K562 (cell line): ENCODE measurements around the gene NCAPD2. TPM values are rescaled to one million over a fixed set of nuclear protein-coding genes. Genes with fewer than 3 reads are reported as not detected.

Experiments used
- BRD9 ChIP-seq: fragments of 450-650 bp; IDR thresholded peaks from 2 replicates; pipeline ENCODE4 v1.6.1; 2018; ENCODE audit warnings: low read depth; ENCODE audit not compliant: partially characterized antibody
- CBFA2T2 ChIP-seq: fragments of 450-650 bp; conservative IDR thresholded peaks from 2 replicates; pipeline ENCODE4 v1.6.1; 2017; ENCODE audit warnings: mild to moderate bottlenecking
- CHCHD3 ChIP-seq: fragments of 250-450 bp; sonication (Bioruptor Pico); IDR thresholded peaks from 2 replicates; pipeline ENCODE4 v2.1.2; 2022; ENCODE audit warnings: mild to moderate bottlenecking
- CHD1 ChIP-seq: fragments of 200-600 bp; sonication (generic); IDR thresholded peaks from one replicate; pipeline ENCODE4 v1.6.1; 2012; ENCODE audit warnings: mild to moderate bottlenecking, moderate library complexity, low read length, inconsistent platforms
- IFI16 ChIP-seq: fragments of 250-450 bp; sonication (Bioruptor Pico); IDR thresholded peaks from 2 replicates; pipeline ENCODE4 v2.1.2; 2022; ENCODE audit warnings: mild to moderate bottlenecking, inconsistent platforms
- NCOA1 ChIP-seq: fragments of 450-650 bp; IDR thresholded peaks from 2 replicates; pipeline ENCODE4 v1.6.1; 2016; ENCODE audit warnings: low read depth
- PCBP1 ChIP-seq: fragments of 200-400 bp; formaldehyde crosslinking; IDR thresholded peaks from 2 replicates; pipeline ENCODE4 v1.6.1; 2018; ENCODE audit warnings: mild to moderate bottlenecking, low read depth, low read length; ENCODE audit not compliant: poor library complexity, severe bottlenecking
- SIX5 ChIP-seq, 2 experiments: IDR thresholded peaks; 2 replicates each; pipeline ENCODE4 v1.6.1; 2011; ENCODE audit warnings: low read length in 2 of 2, borderline replicate concordance in 1 of 2, low read depth in 1 of 2, mild to moderate bottlenecking in 1 of 2, moderate library complexity in 1 of 2; ENCODE audit not compliant: insufficient read depth in 1 of 2
- ZFP1 ChIP-seq: fragments of 450-650 bp; formaldehyde crosslinking; IDR thresholded peaks from 2 replicates; pipeline ENCODE4 v1.4.0; 2020; ENCODE audit warnings: mild to moderate bottlenecking, mixed read lengths
- ZKSCAN1 ChIP-seq: fragments of 150-350 bp; IDR thresholded peaks from 2 replicates; pipeline ENCODE4 v1.6.1; 2016; ENCODE audit warnings: low read depth, low read length
- polyA plus RNA-seq, 8 experiments: library from polyadenylated mRNA; depleted of rRNA in 4 of 8; stranded (reverse) in 5 of 8; unstranded in 3 of 8; fragments of >200 nt; fragmentation: Nextera tagmentation in 2 of 8; fragmentation: Illumina TruSeq in 1 of 8; extraction: Ambion mirVana in 2 of 8; extraction: Trizol in 1 of 8; gene quantifications; 2 replicates each; pipeline versions ENCODE4 v1.2.1 to v1.2.3, GENCODE V29; 2011 to 2014; ENCODE audit warnings: inconsistent platforms in 1 of 8, missing spikeins in 1 of 8
- total RNA-seq, 7 experiments: library from RNA; depleted of rRNA in 6 of 7; stranded (reverse); fragments of >200 nt in 6 of 7; fragmentation: Illumina TruSeq in 2 of 7; extraction: Trizol in 2 of 7; gene quantifications; 2 replicates each; pipeline versions ENCODE4 v1.2.1 to v1.2.3, GENCODE V29; 2011 to 2021; ENCODE audit warnings: low replicate concordance in 1 of 7
- TF ChIP-seq, protein P1 (sequence below): sonication (generic); formaldehyde crosslinking; IDR thresholded peaks from 2 replicates; pipeline ENCODE4 v1.8.0; 2022; ENCODE audit warnings: mild to moderate bottlenecking, missing genetic modification reagents
- TF ChIP-seq, protein P2 (sequence below): IDR thresholded peaks from 3 replicates; pipeline ENCODE4 v1.6.1; 2011; ENCODE audit warnings: borderline replicate concordance, mild to moderate bottlenecking, moderate library complexity; ENCODE audit not compliant: insufficient read length; ENCODE audit errors: extremely low read depth
- TF ChIP-seq, protein P3 (sequence below): fragments of 450-650 bp; IDR thresholded peaks from 2 replicates; pipeline ENCODE4 v1.7.0; 2016; ENCODE audit warnings: borderline replicate concordance
- TF ChIP-seq, protein P4 (sequence below), 2 experiments: fragments of 450-650 bp in 1 of 2; IDR thresholded peaks; 2 replicates each; pipeline ENCODE4 v1.6.1; 2011 to 2017; ENCODE audit warnings: low read depth in 2 of 2, antibody characterized with exemption in 1 of 2, borderline replicate concordance in 1 of 2, low read length in 1 of 2, mild to moderate bottlenecking in 1 of 2, mixed read lengths in 1 of 2; ENCODE audit not compliant: control insufficient read depth in 1 of 2

The NCAPD2 gene
- total and polyA plus RNA-seq, 9 of the 15 experiments (the other 6 are each of a cell fraction or from before 2014, with no cell fraction given), result 16.9 to 93.7 (median 68.3) TPM

DNA sequence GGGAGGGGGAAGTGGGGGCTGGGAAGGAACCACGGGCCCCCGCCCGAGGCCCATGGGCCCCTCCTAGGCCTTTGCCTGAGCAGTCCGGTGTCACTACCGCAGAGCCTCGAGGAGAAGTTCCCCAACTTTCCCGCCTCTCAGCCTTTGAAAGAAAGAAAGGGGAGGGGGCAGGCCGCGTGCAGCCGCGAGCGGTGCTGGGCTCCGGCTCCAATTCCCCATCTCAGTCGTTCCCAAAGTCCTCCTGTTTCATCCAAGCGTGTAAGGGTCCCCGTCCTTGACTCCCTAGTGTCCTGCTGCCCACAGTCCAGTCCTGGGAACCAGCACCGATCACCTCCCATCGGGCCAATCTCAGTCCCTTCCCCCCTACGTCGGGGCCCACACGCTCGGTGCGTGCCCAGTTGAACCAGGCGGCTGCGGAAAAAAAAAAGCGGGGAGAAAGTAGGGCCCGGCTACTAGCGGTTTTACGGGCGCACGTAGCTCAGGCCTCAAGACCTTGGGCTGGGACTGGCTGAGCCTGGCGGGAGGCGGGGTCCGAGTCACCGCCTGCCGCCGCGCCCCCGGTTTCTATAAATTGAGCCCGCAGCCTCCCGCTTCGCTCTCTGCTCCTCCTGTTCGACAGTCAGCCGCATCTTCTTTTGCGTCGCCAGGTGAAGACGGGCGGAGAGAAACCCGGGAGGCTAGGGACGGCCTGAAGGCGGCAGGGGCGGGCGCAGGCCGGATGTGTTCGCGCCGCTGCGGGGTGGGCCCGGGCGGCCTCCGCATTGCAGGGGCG lies 40.2 kb downstream of the NCAPD2 start, which contains the start of gene GAPDH (continued):
- TF ChIP-seq, protein P1, sequence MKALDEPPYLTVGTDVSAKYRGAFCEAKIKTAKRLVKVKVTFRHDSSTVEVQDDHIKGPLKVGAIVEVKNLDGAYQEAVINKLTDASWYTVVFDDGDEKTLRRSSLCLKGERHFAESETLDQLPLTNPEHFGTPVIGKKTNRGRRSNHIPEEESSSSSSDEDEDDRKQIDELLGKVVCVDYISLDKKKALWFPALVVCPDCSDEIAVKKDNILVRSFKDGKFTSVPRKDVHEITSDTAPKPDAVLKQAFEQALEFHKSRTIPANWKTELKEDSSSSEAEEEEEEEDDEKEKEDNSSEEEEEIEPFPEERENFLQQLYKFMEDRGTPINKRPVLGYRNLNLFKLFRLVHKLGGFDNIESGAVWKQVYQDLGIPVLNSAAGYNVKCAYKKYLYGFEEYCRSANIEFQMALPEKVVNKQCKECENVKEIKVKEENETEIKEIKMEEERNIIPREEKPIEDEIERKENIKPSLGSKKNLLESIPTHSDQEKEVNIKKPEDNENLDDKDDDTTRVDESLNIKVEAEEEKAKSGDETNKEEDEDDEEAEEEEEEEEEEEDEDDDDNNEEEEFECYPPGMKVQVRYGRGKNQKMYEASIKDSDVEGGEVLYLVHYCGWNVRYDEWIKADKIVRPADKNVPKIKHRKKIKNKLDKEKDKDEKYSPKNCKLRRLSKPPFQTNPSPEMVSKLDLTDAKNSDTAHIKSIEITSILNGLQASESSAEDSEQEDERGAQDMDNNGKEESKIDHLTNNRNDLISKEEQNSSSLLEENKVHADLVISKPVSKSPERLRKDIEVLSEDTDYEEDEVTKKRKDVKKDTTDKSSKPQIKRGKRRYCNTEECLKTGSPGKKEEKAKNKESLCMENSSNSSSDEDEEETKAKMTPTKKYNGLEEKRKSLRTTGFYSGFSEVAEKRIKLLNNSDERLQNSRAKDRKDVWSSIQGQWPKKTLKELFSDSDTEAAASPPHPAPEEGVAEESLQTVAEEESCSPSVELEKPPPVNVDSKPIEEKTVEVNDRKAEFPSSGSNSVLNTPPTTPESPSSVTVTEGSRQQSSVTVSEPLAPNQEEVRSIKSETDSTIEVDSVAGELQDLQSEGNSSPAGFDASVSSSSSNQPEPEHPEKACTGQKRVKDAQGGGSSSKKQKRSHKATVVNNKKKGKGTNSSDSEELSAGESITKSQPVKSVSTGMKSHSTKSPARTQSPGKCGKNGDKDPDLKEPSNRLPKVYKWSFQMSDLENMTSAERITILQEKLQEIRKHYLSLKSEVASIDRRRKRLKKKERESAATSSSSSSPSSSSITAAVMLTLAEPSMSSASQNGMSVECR (CRISPR knock-in tag), result peak; percentile 56; the same call in 1 of the 2 replicates
- TF ChIP-seq PCBP1 (peak; percentile 53), SIX5 (IDR thresholded peaks at IDR 0.05; ENCODE audit: borderline replicate concordance in 1 of 2, insufficient read depth in 1 of 2, low read depth in 1 of 2, low read length in 2 of 2) (no peak), CBFA2T2 (no peak), CHD1 (no peak), ZFP1 (no peak), NCOA1 (peak; percentile 41; the same call in 1 of the 2 replicates), IFI16 (CRISPR knock-in tag) (no peak), CHCHD3 (no peak), ZKSCAN1 (no peak), BRD9 (no peak)
- TF ChIP-seq, protein P2, sequence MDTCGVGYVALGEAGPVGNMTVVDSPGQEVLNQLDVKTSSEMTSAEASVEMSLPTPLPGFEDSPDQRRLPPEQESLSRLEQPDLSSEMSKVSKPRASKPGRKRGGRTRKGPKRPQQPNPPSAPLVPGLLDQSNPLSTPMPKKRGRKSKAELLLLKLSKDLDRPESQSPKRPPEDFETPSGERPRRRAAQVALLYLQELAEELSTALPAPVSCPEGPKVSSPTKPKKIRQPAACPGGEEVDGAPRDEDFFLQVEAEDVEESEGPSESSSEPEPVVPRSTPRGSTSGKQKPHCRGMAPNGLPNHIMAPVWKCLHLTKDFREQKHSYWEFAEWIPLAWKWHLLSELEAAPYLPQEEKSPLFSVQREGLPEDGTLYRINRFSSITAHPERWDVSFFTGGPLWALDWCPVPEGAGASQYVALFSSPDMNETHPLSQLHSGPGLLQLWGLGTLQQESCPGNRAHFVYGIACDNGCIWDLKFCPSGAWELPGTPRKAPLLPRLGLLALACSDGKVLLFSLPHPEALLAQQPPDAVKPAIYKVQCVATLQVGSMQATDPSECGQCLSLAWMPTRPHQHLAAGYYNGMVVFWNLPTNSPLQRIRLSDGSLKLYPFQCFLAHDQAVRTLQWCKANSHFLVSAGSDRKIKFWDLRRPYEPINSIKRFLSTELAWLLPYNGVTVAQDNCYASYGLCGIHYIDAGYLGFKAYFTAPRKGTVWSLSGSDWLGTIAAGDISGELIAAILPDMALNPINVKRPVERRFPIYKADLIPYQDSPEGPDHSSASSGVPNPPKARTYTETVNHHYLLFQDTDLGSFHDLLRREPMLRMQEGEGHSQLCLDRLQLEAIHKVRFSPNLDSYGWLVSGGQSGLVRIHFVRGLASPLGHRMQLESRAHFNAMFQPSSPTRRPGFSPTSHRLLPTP, result no peak
- TF ChIP-seq, protein P3, sequence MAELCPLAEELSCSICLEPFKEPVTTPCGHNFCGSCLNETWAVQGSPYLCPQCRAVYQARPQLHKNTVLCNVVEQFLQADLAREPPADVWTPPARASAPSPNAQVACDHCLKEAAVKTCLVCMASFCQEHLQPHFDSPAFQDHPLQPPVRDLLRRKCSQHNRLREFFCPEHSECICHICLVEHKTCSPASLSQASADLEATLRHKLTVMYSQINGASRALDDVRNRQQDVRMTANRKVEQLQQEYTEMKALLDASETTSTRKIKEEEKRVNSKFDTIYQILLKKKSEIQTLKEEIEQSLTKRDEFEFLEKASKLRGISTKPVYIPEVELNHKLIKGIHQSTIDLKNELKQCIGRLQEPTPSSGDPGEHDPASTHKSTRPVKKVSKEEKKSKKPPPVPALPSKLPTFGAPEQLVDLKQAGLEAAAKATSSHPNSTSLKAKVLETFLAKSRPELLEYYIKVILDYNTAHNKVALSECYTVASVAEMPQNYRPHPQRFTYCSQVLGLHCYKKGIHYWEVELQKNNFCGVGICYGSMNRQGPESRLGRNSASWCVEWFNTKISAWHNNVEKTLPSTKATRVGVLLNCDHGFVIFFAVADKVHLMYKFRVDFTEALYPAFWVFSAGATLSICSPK, result no peak
- TF ChIP-seq, protein P4, sequence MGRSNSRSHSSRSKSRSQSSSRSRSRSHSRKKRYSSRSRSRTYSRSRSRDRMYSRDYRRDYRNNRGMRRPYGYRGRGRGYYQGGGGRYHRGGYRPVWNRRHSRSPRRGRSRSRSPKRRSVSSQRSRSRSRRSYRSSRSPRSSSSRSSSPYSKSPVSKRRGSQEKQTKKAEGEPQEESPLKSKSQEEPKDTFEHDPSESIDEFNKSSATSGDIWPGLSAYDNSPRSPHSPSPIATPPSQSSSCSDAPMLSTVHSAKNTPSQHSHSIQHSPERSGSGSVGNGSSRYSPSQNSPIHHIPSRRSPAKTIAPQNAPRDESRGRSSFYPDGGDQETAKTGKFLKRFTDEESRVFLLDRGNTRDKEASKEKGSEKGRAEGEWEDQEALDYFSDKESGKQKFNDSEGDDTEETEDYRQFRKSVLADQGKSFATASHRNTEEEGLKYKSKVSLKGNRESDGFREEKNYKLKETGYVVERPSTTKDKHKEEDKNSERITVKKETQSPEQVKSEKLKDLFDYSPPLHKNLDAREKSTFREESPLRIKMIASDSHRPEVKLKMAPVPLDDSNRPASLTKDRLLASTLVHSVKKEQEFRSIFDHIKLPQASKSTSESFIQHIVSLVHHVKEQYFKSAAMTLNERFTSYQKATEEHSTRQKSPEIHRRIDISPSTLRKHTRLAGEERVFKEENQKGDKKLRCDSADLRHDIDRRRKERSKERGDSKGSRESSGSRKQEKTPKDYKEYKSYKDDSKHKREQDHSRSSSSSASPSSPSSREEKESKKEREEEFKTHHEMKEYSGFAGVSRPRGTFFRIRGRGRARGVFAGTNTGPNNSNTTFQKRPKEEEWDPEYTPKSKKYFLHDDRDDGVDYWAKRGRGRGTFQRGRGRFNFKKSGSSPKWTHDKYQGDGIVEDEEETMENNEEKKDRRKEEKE (IDR thresholded peaks at IDR 0.05; ENCODE audit: borderline replicate concordance in 1 of 2, control insufficient read depth in 1 of 2, low read depth in 2 of 2, low read length in 1 of 2), result no peak
